Measurements from ENCODE around the gene KCTD2.
"Not testable (repeated sequence)": the region's sequence is repeated elsewhere in the genome, so short reads cannot be mapped to it uniquely, and the experiment has no call there.

Gene KCTD2

GRCh38 chr17:75064040-75064439, 17.0 kb downstream of the KCTD2 start:
- TF ChIP-seq CTCF (IDR thresholded peaks at IDR 0.05; ENCODE audit: control insufficient read depth, extremely low read depth, insufficient read depth): no peak
- no peak for DNase-seq (ENCODE audit: low read depth)
- H3K4me3 ChIP-seq (ENCODE audit: low read depth, low read length): no peak overlapping the region

GRCh38 chr17:75064460-75064859, 17.4 kb downstream of the KCTD2 start:
- TF ChIP-seq CTCF (IDR thresholded peaks at IDR 0.05; ENCODE audit: control insufficient read depth, extremely low read depth, insufficient read depth): no peak
- H3K4me3 ChIP-seq (ENCODE audit: low read depth, low read length): no peak overlapping the region
- no peak for DNase-seq (ENCODE audit: low read depth)

- no peak overlapping the region for H3K4me3 ChIP-seq (ENCODE audit: low read depth, low read length)
- TF ChIP-seq CTCF (IDR thresholded peaks at IDR 0.05; ENCODE audit: control insufficient read depth, extremely low read depth, insufficient read depth): no peak
- DNase-seq (ENCODE audit: low read depth): no peak
Measured at GRCh38 chr17:75064867-75065561, 18.0 kb downstream of the KCTD2 start.

- no peak overlapping the region for H3K4me3 ChIP-seq (ENCODE audit: low read depth, low read length)
- no peak for TF ChIP-seq CTCF (IDR thresholded peaks at IDR 0.05; ENCODE audit: control insufficient read depth, extremely low read depth, insufficient read depth)
- DNase-seq (ENCODE audit: low read depth): no peak
Measured at GRCh38 chr17:75065562-75066151, 18.6 kb downstream of the KCTD2 start.

DNA sequence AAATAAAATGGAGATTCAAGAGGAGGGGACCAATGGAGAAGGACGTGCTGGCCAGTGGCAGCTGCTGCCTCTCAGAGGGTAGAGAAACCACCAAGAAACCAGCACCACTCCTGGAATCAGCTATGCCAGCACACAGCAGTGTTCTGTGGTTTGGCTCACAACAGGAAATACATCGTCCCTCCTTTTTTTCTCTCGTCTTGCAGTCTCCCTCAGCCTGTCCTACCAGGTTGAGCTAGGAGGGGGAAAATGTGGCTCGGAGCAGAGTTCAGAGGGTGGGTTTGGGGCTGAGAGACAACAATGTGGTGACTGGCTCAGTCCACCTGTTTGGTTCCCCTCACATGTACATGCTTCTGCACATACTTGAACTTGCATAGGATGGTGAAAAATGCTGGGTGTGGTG, 20.8 kb downstream of the KCTD2 start:
- no peak for DNase-seq (ENCODE audit: low read depth)
- TF ChIP-seq CTCF (IDR thresholded peaks at IDR 0.05; ENCODE audit: control insufficient read depth, extremely low read depth, insufficient read depth): no peak

GRCh38 chr17:75068750-75069149, 21.7 kb downstream of the KCTD2 start:
- DNase-seq (ENCODE audit: low read depth): no peak
- no peak for TF ChIP-seq CTCF (IDR thresholded peaks at IDR 0.05; ENCODE audit: control insufficient read depth, extremely low read depth, insufficient read depth)
- no peak overlapping the region for H3K4me3 ChIP-seq (ENCODE audit: low read depth, low read length)

More for the DNA sequence above, 20.8 kb downstream of the KCTD2 start:
- no peak overlapping the region for H3K4me3 ChIP-seq (ENCODE audit: low read depth, low read length)

DNA sequence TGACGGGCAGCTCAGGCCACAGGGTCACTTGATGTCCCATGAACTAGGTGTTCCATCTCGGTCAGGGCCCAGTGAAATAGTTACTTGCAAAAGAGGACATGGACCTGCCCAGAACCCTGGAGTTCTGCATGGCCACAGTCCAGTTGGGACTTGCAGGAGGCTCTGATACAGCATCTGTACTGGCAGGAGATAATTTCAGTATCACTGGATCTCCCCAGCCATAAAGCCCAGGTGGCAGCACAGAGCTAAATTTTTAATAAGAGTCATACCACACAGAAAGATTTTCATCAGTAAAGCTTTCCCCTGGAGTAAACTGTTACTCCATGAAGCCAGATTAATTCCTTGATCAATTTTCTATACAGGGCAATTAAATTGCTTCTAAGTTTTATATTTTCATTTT, 22.8 kb downstream of the KCTD2 start:
- H3K4me3 ChIP-seq (ENCODE audit: low read depth, low read length): no peak overlapping the region
- DNase-seq (ENCODE audit: low read depth): no peak
- TF ChIP-seq CTCF (IDR thresholded peaks at IDR 0.05; ENCODE audit: control insufficient read depth, extremely low read depth, insufficient read depth): peak; percentile 41

- DNase-seq (ENCODE audit: low read depth); H3K4me3 ChIP-seq (ENCODE audit: low read depth, low read length): not testable (repeated sequence)
Measured at GRCh38 chr17:75071478-75072271, 24.6 kb downstream of the KCTD2 start.

DNA sequence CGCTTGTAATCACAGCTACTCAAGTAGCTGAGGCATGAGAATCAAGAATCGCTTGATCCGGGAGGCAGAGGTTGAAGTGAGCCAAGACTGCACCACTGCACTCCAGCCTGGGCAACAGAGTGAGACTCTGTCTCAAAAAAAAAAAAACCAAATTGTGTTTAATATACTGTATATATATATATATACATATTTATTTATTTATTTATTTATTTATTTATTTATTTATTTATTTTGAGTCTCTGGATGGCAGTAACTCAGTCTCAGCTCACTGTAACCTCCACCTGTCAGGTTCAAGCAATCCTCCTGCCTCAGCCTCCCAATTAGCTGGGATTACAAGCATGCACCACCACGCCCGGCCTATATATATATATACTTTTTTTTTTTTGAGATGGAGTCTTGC, 25.9 kb downstream of the KCTD2 start:
- not testable (repeated sequence) for H3K4me3 ChIP-seq (ENCODE audit: low read depth, low read length); DNase-seq (ENCODE audit: low read depth)
